ENCODE results near the gene HOMER3. TPM values are rescaled to one million over a fixed set of nuclear protein-coding genes. Genes with fewer than 3 reads are reported as not detected.

Gene HOMER3
- polyA plus RNA-seq, 1 donor from 2014 or later = 83.6 TPM

GRCh38 chr19:18924684-18925213 lies 16.3 kb downstream of the HOMER3 start:
- Histone ChIP-seq H3K9me3 (ENCODE audit: low read length) (no peaks in the 10 kb centered on the region), H3K27ac (ENCODE audit: low read length) (no peak overlapping the region), H3K27me3 (ENCODE audit: insufficient read depth, low read depth, low read length) (no peaks in the 10 kb centered on the region), H2AFZ (ENCODE audit: low read depth, low read length) (no peak overlapping the region), H4K20me1 (ENCODE audit: insufficient read depth) (no peaks in the 10 kb centered on the region), H3K9me2 (ENCODE audit: insufficient read depth, low read length) (no peaks in the 10 kb centered on the region), H3K4me2 (ENCODE audit: low read length) (no peak overlapping the region), H3K79me2 (replicated peaks; ENCODE audit: insufficient read depth, low read length) (peaks cover 9% of the 10 kb centered on the region), H3K36me3 (ENCODE audit: insufficient read depth, low read length) (no peaks in the 10 kb centered on the region), H3K9ac (ENCODE audit: low read length) (no peak overlapping the region), H3K4me3 (ENCODE audit: low read length) (no peak overlapping the region), H3F3A (ENCODE audit: insufficient read depth, low read length, poor library complexity, severe bottlenecking) (no peaks in the 10 kb centered on the region)
- TF ChIP-seq EZH2 (IDR thresholded peaks at IDR 0.05; ENCODE audit: borderline replicate concordance, insufficient read depth, low read length, poor library complexity, severe bottlenecking) (no peak), CTCF (IDR thresholded peaks at IDR 0.05; ENCODE audit: poor library complexity, severe bottlenecking) (no peak), SMC3 (conservative IDR thresholded peaks at IDR 0.05; ENCODE audit: poor library complexity) (no peak), RAD21 (conservative IDR thresholded peaks at IDR 0.05) (no peak), TAF1 (IDR thresholded peaks at IDR 0.05; ENCODE audit: low read depth) (no peak), POLR2AphosphoS5 (IDR thresholded peaks at IDR 0.05) (no peak), REST (IDR thresholded peaks at IDR 0.05; ENCODE audit: borderline replicate concordance) (no peak), MXI1 (conservative IDR thresholded peaks at IDR 0.05; ENCODE audit: poor library complexity, severe bottlenecking) (no peak), EP300 (conservative IDR thresholded peaks at IDR 0.05; ENCODE audit: poor library complexity, severe bottlenecking) (no peak)

- H4K20me1 ChIP-seq (ENCODE audit: insufficient read depth) = no peaks in the 10 kb centered on the region
- no peak overlapping the region for H3K9ac ChIP-seq (ENCODE audit: low read length)
- H3K79me2 ChIP-seq (replicated peaks; ENCODE audit: insufficient read depth, low read length) = peaks cover 22% of the 10 kb centered on the region
- no peak overlapping the region for H3K4me2 ChIP-seq (ENCODE audit: low read length)
- H3K4me3 ChIP-seq (ENCODE audit: low read length) = no peak overlapping the region
- H3K9me3 ChIP-seq (ENCODE audit: low read length) = no peaks in the 10 kb centered on the region
- no peak for TF ChIP-seq EP300 (conservative IDR thresholded peaks at IDR 0.05; ENCODE audit: poor library complexity, severe bottlenecking)
- no peak for TF ChIP-seq TAF1 (IDR thresholded peaks at IDR 0.05; ENCODE audit: low read depth)
- TF ChIP-seq MXI1 (conservative IDR thresholded peaks at IDR 0.05; ENCODE audit: poor library complexity, severe bottlenecking) = no peak
- TF ChIP-seq SMC3 (conservative IDR thresholded peaks at IDR 0.05; ENCODE audit: poor library complexity) = no peak
- TF ChIP-seq RAD21 (conservative IDR thresholded peaks at IDR 0.05) = no peak
- no peak for TF ChIP-seq CTCF (IDR thresholded peaks at IDR 0.05; ENCODE audit: poor library complexity, severe bottlenecking)
- no peak for TF ChIP-seq REST (IDR thresholded peaks at IDR 0.05; ENCODE audit: borderline replicate concordance)
- TF ChIP-seq POLR2AphosphoS5 (IDR thresholded peaks at IDR 0.05) = no peak
- no peak for TF ChIP-seq EZH2 (IDR thresholded peaks at IDR 0.05; ENCODE audit: borderline replicate concordance, insufficient read depth, low read length, poor library complexity, severe bottlenecking)
- no peak overlapping the region for H2AFZ ChIP-seq (ENCODE audit: low read depth, low read length)
- no peaks in the 10 kb centered on the region for H3K36me3 ChIP-seq (ENCODE audit: insufficient read depth, low read length)
- no peak overlapping the region for H3K27ac ChIP-seq (ENCODE audit: low read length)
- no peaks in the 10 kb centered on the region for H3K9me2 ChIP-seq (ENCODE audit: insufficient read depth, low read length)
- H3K27me3 ChIP-seq (ENCODE audit: insufficient read depth, low read depth, low read length) = no peaks in the 10 kb centered on the region
- H3F3A ChIP-seq (ENCODE audit: insufficient read depth, low read length, poor library complexity, severe bottlenecking) = no peaks in the 10 kb centered on the region
Measured at GRCh38 chr19:18922228-18922985, 18.6 kb downstream of the HOMER3 start.
